K562 (cell line): ENCODE results near the gene LITAF. TPM values are rescaled to one million over a fixed set of nuclear protein-coding genes. Genes with fewer than 3 reads are reported as not detected.

ENCODE experiments used
- ATF1 ChIP-seq, 2 experiments: fragments of 450-650 bp in 1 of 2; IDR thresholded peaks; 2 replicates each; pipeline ENCODE4 v1.6.1; 2016; ENCODE audit warnings: missing compliant biosample characterization in 1 of 2, missing genetic modification characterization in 1 of 2
- CAMTA2 ChIP-seq: fragments of 250-450 bp; sonication (Bioruptor Pico); conservative IDR thresholded peaks from 2 replicates; pipeline ENCODE4 v1.5.1; 2022
- CBFA2T3 ChIP-seq: fragments of 450-650 bp; IDR thresholded peaks from 2 replicates; pipeline ENCODE4 v1.6.1; 2017
- CBX5 ChIP-seq: IDR thresholded peaks from 2 replicates; pipeline ENCODE4 v1.6.1; 2014; ENCODE audit warnings: low read depth, borderline replicate concordance
- CHD2 ChIP-seq: IDR thresholded peaks from 2 replicates; pipeline ENCODE4 v1.6.1; 2011; ENCODE audit warnings: low read depth, low read length
- FOS ChIP-seq: IDR thresholded peaks from 3 replicates; pipeline ENCODE4 v1.6.1; 2011; ENCODE audit not compliant: insufficient read length; ENCODE audit errors: extremely low read depth
- HDAC6 ChIP-seq: IDR thresholded peaks from 2 replicates; pipeline ENCODE4 v1.6.1; 2012; ENCODE audit warnings: low read depth, mild to moderate bottlenecking, control low read depth, inconsistent platforms, low read length, moderate library complexity
- HOXB6 ChIP-seq: fragments of 250-450 bp; sonication (Bioruptor Pico); IDR thresholded peaks from 2 replicates; pipeline ENCODE4 v1.5.1; 2022; ENCODE audit warnings: mild to moderate bottlenecking, borderline replicate concordance
- ILK ChIP-seq: fragments of 450-650 bp; IDR thresholded peaks from 2 replicates; pipeline ENCODE4 v1.6.1; 2016; ENCODE audit warnings: missing genetic modification characterization, low read depth, mild to moderate bottlenecking, missing compliant biosample characterization, moderate library complexity, borderline replicate concordance
- NUFIP1 ChIP-seq: fragments of 450-650 bp; IDR thresholded peaks from 2 replicates; pipeline ENCODE4 v1.6.1; 2018; ENCODE audit not compliant: partially characterized antibody
- RBFOX2 ChIP-seq: fragments of 200-400 bp; formaldehyde crosslinking; IDR thresholded peaks from 2 replicates; pipeline ENCODE4 v1.6.1; 2017; ENCODE audit warnings: low read depth, mild to moderate bottlenecking, low read length, moderate library complexity
- RFX1 ChIP-seq: fragments of 450-650 bp; IDR thresholded peaks from 2 replicates; pipeline ENCODE4 v1.6.1; 2016; ENCODE audit warnings: mild to moderate bottlenecking, moderate library complexity
- SIN3A ChIP-seq, 2 experiments: fragments of 150-350 bp in 1 of 2; IDR thresholded peaks; 2 replicates each; pipeline ENCODE4 v1.6.1; 2011 to 2016; ENCODE audit warnings: borderline replicate concordance in 2 of 2, low read depth in 2 of 2, low read length in 2 of 2, mild to moderate bottlenecking in 2 of 2, moderate library complexity in 2 of 2; ENCODE audit not compliant: control insufficient read depth in 1 of 2
- SIX5 ChIP-seq, 2 experiments: IDR thresholded peaks; 2 replicates each; pipeline ENCODE4 v1.6.1; 2011; ENCODE audit warnings: low read length in 2 of 2, borderline replicate concordance in 1 of 2, low read depth in 1 of 2, mild to moderate bottlenecking in 1 of 2, moderate library complexity in 1 of 2; ENCODE audit not compliant: insufficient read depth in 1 of 2
- STAT5B ChIP-seq: fragments of 250-450 bp; sonication (Bioruptor Pico); IDR thresholded peaks from 2 replicates; pipeline ENCODE4 v1.8.0; 2021; ENCODE audit warnings: mild to moderate bottlenecking, inconsistent platforms
- TCF7L2 ChIP-seq: fragments of 150-350 bp; IDR thresholded peaks from 2 replicates; pipeline ENCODE4 v1.6.1; 2016; ENCODE audit warnings: low read depth, mild to moderate bottlenecking, low read length, moderate library complexity
- ZKSCAN1 ChIP-seq: fragments of 150-350 bp; IDR thresholded peaks from 2 replicates; pipeline ENCODE4 v1.6.1; 2016; ENCODE audit warnings: low read depth, low read length
- ZNF165 ChIP-seq: fragments of 250-450 bp; sonication (Bioruptor Pico); IDR thresholded peaks from 2 replicates; pipeline ENCODE4 v1.4.0; 2020; ENCODE audit warnings: borderline replicate concordance
- ZNF174 ChIP-seq: fragments of 250-450 bp; sonication (Bioruptor Pico); IDR thresholded peaks from 2 replicates; pipeline ENCODE4 v1.4.0; 2020; ENCODE audit warnings: mild to moderate bottlenecking
- ZNF232 ChIP-seq: sonication (generic); formaldehyde crosslinking; IDR thresholded peaks from 2 replicates; pipeline ENCODE4 v1.8.0; 2022; ENCODE audit warnings: mild to moderate bottlenecking, missing genetic modification reagents
- ZNF253 ChIP-seq: fragments of 250-450 bp; sonication (Bioruptor Pico); conservative IDR thresholded peaks from 2 replicates; pipeline ENCODE4 v1.6.1; 2021; ENCODE audit warnings: mild to moderate bottlenecking
- ZNF3 ChIP-seq: fragments of 250-450 bp; sonication (Bioruptor Pico); IDR thresholded peaks from 2 replicates; pipeline ENCODE4 v1.5.0; 2021; ENCODE audit warnings: mild to moderate bottlenecking, moderate library complexity
- ZNF830 ChIP-seq: fragments of 250-450 bp; sonication (Bioruptor Pico); IDR thresholded peaks from 2 replicates; pipeline ENCODE4 v1.5.0; 2021; ENCODE audit warnings: mild to moderate bottlenecking
- polyA plus RNA-seq, 8 experiments: library from polyadenylated mRNA; depleted of rRNA in 4 of 8; stranded (reverse) in 5 of 8; unstranded in 3 of 8; fragments of >200 nt; fragmentation: Nextera tagmentation in 2 of 8; fragmentation: Illumina TruSeq in 1 of 8; extraction: Ambion mirVana in 2 of 8; extraction: Trizol in 1 of 8; gene quantifications; 2 replicates each; pipeline versions ENCODE4 v1.2.1 to v1.2.3, GENCODE V29; 2011 to 2014; ENCODE audit warnings: inconsistent platforms in 1 of 8, missing spikeins in 1 of 8
- total RNA-seq, 7 experiments: library from RNA; depleted of rRNA in 6 of 7; stranded (reverse); fragments of >200 nt in 6 of 7; fragmentation: Illumina TruSeq in 2 of 7; extraction: Trizol in 2 of 7; gene quantifications; 2 replicates each; pipeline versions ENCODE4 v1.2.1 to v1.2.3, GENCODE V29; 2011 to 2021; ENCODE audit warnings: low replicate concordance in 1 of 7
- TF ChIP-seq, protein P1 (sequence below): fragments of 450-650 bp; formaldehyde crosslinking; IDR thresholded peaks from 2 replicates; pipeline ENCODE4 v1.4.0; 2022; ENCODE audit warnings: mild to moderate bottlenecking, moderate library complexity
- TF ChIP-seq, protein P2 (sequence below): fragments of 250-450 bp; sonication (Bioruptor Pico); IDR thresholded peaks from 2 replicates; pipeline ENCODE4 v1.4.0; 2020

LITAF gene
- total and polyA plus RNA-seq, 9 of the 15 experiments (the other 6 are each of a cell fraction or from before 2014, with no cell fraction given): 4.1 to 17.8 (median 11.9) TPM

DNA sequence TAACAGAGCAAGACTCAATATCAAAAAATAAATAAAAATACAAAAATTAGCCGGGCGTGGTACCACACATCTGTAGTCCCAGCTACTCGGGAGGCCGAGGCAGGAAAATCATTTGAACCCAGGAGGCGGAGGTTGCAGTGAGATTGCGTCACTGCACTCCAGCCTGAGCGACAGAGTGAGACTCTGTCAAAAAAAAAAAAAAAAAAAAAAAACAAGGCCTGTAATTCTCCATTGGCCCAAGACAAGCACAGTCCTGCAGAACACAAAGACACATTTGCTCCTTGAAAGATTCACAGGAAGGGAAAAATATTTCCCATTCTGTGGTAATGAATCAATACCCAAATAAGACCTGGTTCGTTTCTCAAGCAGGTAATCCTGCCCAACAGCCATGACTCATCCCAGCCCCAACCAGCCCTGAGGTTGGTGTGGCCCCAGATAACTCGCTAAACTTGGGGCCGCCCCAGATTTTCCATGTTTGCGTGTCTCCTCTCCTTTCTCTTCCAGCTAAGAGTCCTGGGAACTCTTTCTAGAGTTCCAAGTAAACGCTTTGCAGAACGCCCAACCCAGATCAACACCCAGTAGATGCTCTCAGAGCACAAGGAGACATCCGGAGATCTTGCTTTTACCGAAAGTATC lies 41.2 kb upstream of the LITAF start (continued):
- TF ChIP-seq CBX5 (no peak), RFX1 (no peak), HOXB6 (no peak), ZNF174 (CRISPR knock-in tag) (no peak), CHD2 (no peak), ATF1 (CRISPR knock-in tag; IDR thresholded peaks at IDR 0.05) (no peak), ATF1 (tag; IDR thresholded peaks at IDR 0.05) (no peak; the same call in 1 of the 2 replicates), ILK (tag) (no peak), ZNF3 (CRISPR knock-in tag) (no peak), ZKSCAN1 (no peak), TCF7L2 (no peak), ZNF232 (no peak), CBFA2T3 (peak; percentile 49), RBFOX2 (0 out of 2 replicates have a peak, but pooled peaks have one; percentile 29), ZNF830 (no peak), NUFIP1 (no peak), STAT5B (no peak), FOS (peak; percentile 59), ZNF253 (CRISPR knock-in tag) (no peak), SIX5 (IDR thresholded peaks at IDR 0.05; ENCODE audit: borderline replicate concordance in 1 of 2, insufficient read depth in 1 of 2, low read depth in 1 of 2, low read length in 2 of 2) (no peak), SIN3A (IDR thresholded peaks at IDR 0.05; ENCODE audit: borderline replicate concordance in 2 of 2, control insufficient read depth in 1 of 2, low read depth in 2 of 2, low read length in 2 of 2) (no peak), HDAC6 (no peak), CAMTA2 (no peak), ZNF165 (no peak)
- TF ChIP-seq, protein P1, sequence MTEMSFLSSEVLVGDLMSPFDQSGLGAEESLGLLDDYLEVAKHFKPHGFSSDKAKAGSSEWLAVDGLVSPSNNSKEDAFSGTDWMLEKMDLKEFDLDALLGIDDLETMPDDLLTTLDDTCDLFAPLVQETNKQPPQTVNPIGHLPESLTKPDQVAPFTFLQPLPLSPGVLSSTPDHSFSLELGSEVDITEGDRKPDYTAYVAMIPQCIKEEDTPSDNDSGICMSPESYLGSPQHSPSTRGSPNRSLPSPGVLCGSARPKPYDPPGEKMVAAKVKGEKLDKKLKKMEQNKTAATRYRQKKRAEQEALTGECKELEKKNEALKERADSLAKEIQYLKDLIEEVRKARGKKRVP (CRISPR knock-in tag): peak; percentile 93
- TF ChIP-seq, protein P2, sequence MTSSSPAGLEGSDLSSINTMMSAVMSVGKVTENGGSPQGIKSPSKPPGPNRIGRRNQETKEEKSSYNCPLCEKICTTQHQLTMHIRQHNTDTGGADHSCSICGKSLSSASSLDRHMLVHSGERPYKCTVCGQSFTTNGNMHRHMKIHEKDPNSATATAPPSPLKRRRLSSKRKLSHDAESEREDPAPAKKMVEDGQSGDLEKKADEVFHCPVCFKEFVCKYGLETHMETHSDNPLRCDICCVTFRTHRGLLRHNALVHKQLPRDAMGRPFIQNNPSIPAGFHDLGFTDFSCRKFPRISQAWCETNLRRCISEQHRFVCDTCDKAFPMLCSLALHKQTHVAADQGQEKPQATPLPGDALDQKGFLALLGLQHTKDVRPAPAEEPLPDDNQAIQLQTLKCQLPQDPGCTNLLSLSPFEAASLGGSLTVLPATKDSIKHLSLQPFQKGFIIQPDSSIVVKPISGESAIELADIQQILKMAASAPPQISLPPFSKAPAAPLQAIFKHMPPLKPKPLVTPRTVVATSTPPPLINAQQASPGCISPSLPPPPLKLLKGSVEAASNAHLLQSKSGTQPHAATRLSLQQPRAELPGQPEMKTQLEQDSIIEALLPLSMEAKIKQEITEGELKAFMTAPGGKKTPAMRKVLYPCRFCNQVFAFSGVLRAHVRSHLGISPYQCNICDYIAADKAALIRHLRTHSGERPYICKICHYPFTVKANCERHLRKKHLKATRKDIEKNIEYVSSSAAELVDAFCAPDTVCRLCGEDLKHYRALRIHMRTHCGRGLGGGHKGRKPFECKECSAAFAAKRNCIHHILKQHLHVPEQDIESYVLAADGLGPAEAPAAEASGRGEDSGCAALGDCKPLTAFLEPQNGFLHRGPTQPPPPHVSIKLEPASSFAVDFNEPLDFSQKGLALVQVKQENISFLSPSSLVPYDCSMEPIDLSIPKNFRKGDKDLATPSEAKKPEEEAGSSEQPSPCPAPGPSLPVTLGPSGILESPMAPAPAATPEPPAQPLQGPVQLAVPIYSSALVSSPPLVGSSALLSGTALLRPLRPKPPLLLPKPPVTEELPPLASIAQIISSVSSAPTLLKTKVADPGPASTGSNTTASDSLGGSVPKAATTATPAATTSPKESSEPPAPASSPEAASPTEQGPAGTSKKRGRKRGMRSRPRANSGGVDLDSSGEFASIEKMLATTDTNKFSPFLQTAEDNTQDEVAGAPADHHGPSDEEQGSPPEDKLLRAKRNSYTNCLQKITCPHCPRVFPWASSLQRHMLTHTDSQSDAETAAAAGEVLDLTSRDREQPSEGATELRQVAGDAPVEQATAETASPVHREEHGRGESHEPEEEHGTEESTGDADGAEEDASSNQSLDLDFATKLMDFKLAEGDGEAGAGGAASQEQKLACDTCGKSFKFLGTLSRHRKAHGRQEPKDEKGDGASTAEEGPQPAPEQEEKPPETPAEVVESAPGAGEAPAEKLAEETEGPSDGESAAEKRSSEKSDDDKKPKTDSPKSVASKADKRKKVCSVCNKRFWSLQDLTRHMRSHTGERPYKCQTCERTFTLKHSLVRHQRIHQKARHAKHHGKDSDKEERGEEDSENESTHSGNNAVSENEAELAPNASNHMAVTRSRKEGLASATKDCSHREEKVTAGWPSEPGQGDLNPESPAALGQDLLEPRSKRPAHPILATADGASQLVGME (CRISPR knock-in tag): no peak
